ENCODE measurements around the gene KLF4. TPM values are rescaled to one million over a fixed set of nuclear protein-coding genes. Genes with fewer than 3 reads are reported as not detected.

KLF4 gene
- total RNA-seq, 1 experiment from 2014 or later = 5.9 TPM

GRCh38 chr9:107438211-107439031 lies 51.1 kb downstream of the KLF4 start:
- Mint-ChIP-seq H3K27ac (peak overlapping the region; percentile 98), H3K36me3 (no peaks in the 10 kb centered on the region), H3K27me3 (ENCODE audit: low read depth) (no peaks in the 10 kb centered on the region), H3K4me1 (peaks cover 22% of the 10 kb centered on the region), H3K4me3 (no peak overlapping the region), H3K9me3 (no peaks in the 10 kb centered on the region)
- ATAC-seq (peak; percentile 98), DNase-seq (ENCODE audit: low spot score) (peak; percentile 65)
- ChIA-PET CTCF (interaction anchor here (1.1 to 4.2 kb wide), 4 partner anchors 13 to 49 kb away, joined by 6 to 29 read pairs (median 8); no protein-coding TSS in a partner anchor), POLR2A (no interaction called here)
- 0 out of 2 replicates have a peak, but pooled peaks have one; percentile 45 for TF ChIP-seq FOXK1 (CRISPR knock-in tag; IDR thresholded peaks at IDR 0.05)
- no peak for TF ChIP-seq GABPB1 (CRISPR knock-in tag; IDR thresholded peaks at IDR 0.05)
- no peak for TF ChIP-seq ETV6 (CRISPR knock-in tag; IDR thresholded peaks at IDR 0.05)
- no peak for TF ChIP-seq JUN (CRISPR knock-in tag; IDR thresholded peaks at IDR 0.05)
- 0 out of 2 replicates have a peak, but pooled peaks have one; percentile 12 for TF ChIP-seq ZNF532 (CRISPR knock-in tag; IDR thresholded peaks at IDR 0.05; ENCODE audit: borderline replicate concordance)
- TF ChIP-seq TCF7 (CRISPR knock-in tag; IDR thresholded peaks at IDR 0.05; ENCODE audit: low read depth) = no peak
- TF ChIP-seq RELA (CRISPR knock-in tag; IDR thresholded peaks at IDR 0.05; ENCODE audit: borderline replicate concordance) = no peak
- no peak for TF ChIP-seq PRRX2 (CRISPR knock-in tag; IDR thresholded peaks at IDR 0.05)
- TF ChIP-seq STAT6 (CRISPR knock-in tag; conservative IDR thresholded peaks at IDR 0.05; ENCODE audit: low read depth) = no peak
- TF ChIP-seq TEAD1 (CRISPR knock-in tag; IDR thresholded peaks at IDR 0.05) = peak; percentile 94
- TF ChIP-seq CBFB (CRISPR knock-in tag; IDR thresholded peaks at IDR 0.05; ENCODE audit: low read depth) = no peak
- TF ChIP-seq FOXP4 (CRISPR knock-in tag; IDR thresholded peaks at IDR 0.05) = peak; percentile 98
- no peak for TF ChIP-seq SOX15 (CRISPR knock-in tag; IDR thresholded peaks at IDR 0.05)
- no peak for TF ChIP-seq USF2 (CRISPR knock-in tag; IDR thresholded peaks at IDR 0.05)

- no peak for ATAC-seq
- ChIA-PET CTCF (interaction anchor here (1.1 to 4.2 kb wide), 4 partner anchors 13 to 50 kb away, joined by 6 to 29 read pairs (median 8); no protein-coding TSS in a partner anchor), POLR2A (no interaction called here)
- peaks cover 26% of the 10 kb centered on the region for H3K4me1 Mint-ChIP-seq
- H3K27me3 Mint-ChIP-seq (ENCODE audit: low read depth) = no peaks in the 10 kb centered on the region
- H3K4me3 Mint-ChIP-seq = no peak overlapping the region
- TF ChIP-seq HMGA2 (CRISPR knock-in tag; IDR thresholded peaks at IDR 0.05) = peak; percentile 26; the same call in 1 of the 2 replicates
- no peak for TF ChIP-seq ERG (CRISPR knock-in tag; IDR thresholded peaks at IDR 0.05)
- H3K27ac Mint-ChIP-seq = peak overlapping the region; percentile 98
- no peaks in the 10 kb centered on the region for H3K9me3 Mint-ChIP-seq
- H3K36me3 Mint-ChIP-seq = no peaks in the 10 kb centered on the region
- DNase-seq (ENCODE audit: low spot score) = peak; percentile 18
These were observed 51.9 kb downstream of the KLF4 start for GRCh38 chr9:107437716-107438115.
